Vagina (tissue), 2 donors: ENCODE measurements around the gene RPAP2.

Experiments
- POLR2A ChIP-seq, 2 donors: fragments of 450-650 bp; IDR thresholded peaks; one replicate each; pipeline ENCODE4 v1.6.1; 2017; ENCODE audit warnings: antibody characterized with exemption in 2 of 2, mild to moderate bottlenecking in 2 of 2, moderate library complexity in 2 of 2
- POLR2AphosphoS5 ChIP-seq, 2 donors: sonication (generic); formaldehyde crosslinking; IDR thresholded peaks; one replicate each; pipeline ENCODE4 v1.9.0; 2017; ENCODE audit warnings: antibody characterized with exemption in 2 of 2, mild to moderate bottlenecking in 2 of 2, low read depth in 1 of 2; ENCODE audit not compliant: insufficient read depth in 1 of 2
- TF ChIP-seq, protein P1 (sequence below), 3 experiments: fragments of 450-650 bp in 2 of 3; fragments of 200-600 bp in 1 of 3; sonication (generic) in 1 of 3; IDR thresholded peaks; one replicate each; pipeline ENCODE4 v1.5.1; 2017 to 2019; ENCODE audit warnings: antibody characterized with exemption in 3 of 3, mild to moderate bottlenecking in 2 of 3, moderate library complexity in 2 of 3

DNA sequence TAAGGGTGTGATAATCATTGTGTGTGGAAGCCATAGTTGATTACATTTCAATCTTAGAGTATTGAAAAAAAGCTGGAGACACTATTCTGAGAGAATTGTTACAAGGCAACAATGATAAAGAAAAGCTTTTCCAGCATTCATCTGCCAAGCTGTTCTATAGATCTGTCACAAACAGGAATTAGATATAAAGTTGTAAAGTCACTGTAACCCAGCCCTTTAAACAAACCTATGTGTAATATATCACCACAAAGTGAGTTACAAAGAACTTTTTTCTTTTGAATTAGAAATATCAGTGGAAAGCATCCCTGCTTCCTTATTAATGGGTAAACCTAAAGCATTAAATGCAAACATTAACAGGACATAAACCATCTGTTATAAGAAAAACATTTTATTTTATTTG lies 55.4 kb downstream of the RPAP2 start:
- TF ChIP-seq, protein P1, sequence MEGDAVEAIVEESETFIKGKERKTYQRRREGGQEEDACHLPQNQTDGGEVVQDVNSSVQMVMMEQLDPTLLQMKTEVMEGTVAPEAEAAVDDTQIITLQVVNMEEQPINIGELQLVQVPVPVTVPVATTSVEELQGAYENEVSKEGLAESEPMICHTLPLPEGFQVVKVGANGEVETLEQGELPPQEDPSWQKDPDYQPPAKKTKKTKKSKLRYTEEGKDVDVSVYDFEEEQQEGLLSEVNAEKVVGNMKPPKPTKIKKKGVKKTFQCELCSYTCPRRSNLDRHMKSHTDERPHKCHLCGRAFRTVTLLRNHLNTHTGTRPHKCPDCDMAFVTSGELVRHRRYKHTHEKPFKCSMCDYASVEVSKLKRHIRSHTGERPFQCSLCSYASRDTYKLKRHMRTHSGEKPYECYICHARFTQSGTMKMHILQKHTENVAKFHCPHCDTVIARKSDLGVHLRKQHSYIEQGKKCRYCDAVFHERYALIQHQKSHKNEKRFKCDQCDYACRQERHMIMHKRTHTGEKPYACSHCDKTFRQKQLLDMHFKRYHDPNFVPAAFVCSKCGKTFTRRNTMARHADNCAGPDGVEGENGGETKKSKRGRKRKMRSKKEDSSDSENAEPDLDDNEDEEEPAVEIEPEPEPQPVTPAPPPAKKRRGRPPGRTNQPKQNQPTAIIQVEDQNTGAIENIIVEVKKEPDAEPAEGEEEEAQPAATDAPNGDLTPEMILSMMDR (IDR thresholded peaks at IDR 0.05): no peak
- no peak for TF ChIP-seq POLR2A (IDR thresholded peaks at IDR 0.05)
- TF ChIP-seq POLR2AphosphoS5 (IDR thresholded peaks at IDR 0.05; ENCODE audit: insufficient read depth in 1 of 2, low read depth in 1 of 2): no peak
